ENCODE results near the gene SLC9A1.
"Not testable (repeated sequence)": the region's sequence is repeated elsewhere in the genome, so short reads cannot be mapped to it uniquely, and the experiment has no call there.

The SLC9A1 gene

DNA sequence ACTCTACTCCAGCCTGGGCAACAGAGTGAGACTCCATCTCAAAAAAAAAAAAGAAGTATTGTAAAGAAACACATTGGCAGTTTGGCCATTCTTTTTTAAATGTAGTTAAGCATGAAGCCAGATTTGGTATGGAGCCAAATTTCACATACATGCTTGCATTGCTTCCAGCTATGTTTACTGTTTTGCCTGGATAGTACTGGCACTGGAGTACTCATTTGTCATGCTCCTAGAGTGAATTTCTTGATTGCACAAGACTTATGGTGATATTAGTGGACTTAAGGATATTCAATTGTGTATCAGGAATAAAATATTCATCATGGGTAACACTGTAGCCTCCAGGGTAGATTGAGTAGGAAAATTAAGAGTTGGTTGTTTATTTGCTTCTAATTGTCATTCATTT lies 24.5 kb upstream of the SLC9A1 start:
- H3K27ac ChIP-seq (ENCODE audit: low read length) = no peak overlapping the region
- no peaks in the 10 kb centered on the region for H3K4me1 ChIP-seq (ENCODE audit: insufficient read depth, low read length)
- no peak overlapping the region for H3K9ac ChIP-seq (ENCODE audit: low read depth, low read length)
- no peaks in the 10 kb centered on the region for H3K36me3 ChIP-seq (ENCODE audit: insufficient read depth, low read length)
- no peak for DNase-seq
- no peaks in the 10 kb centered on the region for H3K27me3 ChIP-seq (ENCODE audit: insufficient read depth, low read length, poor library complexity)
- no peak overlapping the region for H3K4me2 ChIP-seq (ENCODE audit: insufficient read depth, low read length)
- H3K4me3 ChIP-seq (ENCODE audit: low read depth in 1 of 2, low read length in 2 of 2) = no peak overlapping the region
- H3K79me2 ChIP-seq (ENCODE audit: insufficient read depth, low read length) = no peaks in the 10 kb centered on the region
- no peaks in the 10 kb centered on the region for H4K20me1 ChIP-seq (ENCODE audit: insufficient read depth, low read length)
- TF ChIP-seq EZH2 (IDR thresholded peaks at IDR 0.05; ENCODE audit: borderline replicate concordance, low read depth, low read length, severe bottlenecking) = no peak
- TF ChIP-seq, protein P1, sequence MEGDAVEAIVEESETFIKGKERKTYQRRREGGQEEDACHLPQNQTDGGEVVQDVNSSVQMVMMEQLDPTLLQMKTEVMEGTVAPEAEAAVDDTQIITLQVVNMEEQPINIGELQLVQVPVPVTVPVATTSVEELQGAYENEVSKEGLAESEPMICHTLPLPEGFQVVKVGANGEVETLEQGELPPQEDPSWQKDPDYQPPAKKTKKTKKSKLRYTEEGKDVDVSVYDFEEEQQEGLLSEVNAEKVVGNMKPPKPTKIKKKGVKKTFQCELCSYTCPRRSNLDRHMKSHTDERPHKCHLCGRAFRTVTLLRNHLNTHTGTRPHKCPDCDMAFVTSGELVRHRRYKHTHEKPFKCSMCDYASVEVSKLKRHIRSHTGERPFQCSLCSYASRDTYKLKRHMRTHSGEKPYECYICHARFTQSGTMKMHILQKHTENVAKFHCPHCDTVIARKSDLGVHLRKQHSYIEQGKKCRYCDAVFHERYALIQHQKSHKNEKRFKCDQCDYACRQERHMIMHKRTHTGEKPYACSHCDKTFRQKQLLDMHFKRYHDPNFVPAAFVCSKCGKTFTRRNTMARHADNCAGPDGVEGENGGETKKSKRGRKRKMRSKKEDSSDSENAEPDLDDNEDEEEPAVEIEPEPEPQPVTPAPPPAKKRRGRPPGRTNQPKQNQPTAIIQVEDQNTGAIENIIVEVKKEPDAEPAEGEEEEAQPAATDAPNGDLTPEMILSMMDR (IDR thresholded peaks at IDR 0.05; ENCODE audit: borderline replicate concordance, extremely low read depth, low read length, poor library complexity, severe bottlenecking) = no peak
- ATAC-seq (ENCODE audit: insufficient read depth, low read depth) = no peak
- H2AFZ ChIP-seq (ENCODE audit: low read depth, low read length) = no peak overlapping the region
- peaks cover 18% of the 10 kb centered on the region for H3K9me3 ChIP-seq (ENCODE audit: insufficient read depth, low read length, severe bottlenecking)

DNA sequence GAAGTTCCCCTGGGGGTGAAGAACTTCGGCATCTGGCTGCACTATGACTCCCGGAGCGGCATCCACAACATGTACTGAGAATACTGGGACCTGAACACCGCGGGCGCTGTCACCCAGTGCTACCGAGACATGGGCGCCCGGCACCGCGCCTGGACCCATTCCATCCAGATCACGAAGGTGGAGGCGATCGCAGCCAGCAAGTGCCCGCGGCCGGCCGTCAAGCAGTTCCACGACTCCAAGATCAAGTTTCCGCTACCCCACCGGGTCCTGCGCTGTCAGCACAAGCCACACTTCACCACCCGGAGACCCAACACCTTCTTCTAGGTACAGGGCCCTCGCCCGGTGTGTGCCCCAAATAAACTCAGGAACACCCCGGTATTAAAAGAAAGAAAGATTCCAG lies 22.0 kb upstream of the SLC9A1 start:
- no peak for TF ChIP-seq EZH2 (IDR thresholded peaks at IDR 0.05; ENCODE audit: borderline replicate concordance, low read depth, low read length, severe bottlenecking)
- TF ChIP-seq, protein P1 (IDR thresholded peaks at IDR 0.05; ENCODE audit: borderline replicate concordance, extremely low read depth, low read length, poor library complexity, severe bottlenecking) = no peak
- Histone ChIP-seq H3K9me3 (ENCODE audit: insufficient read depth, low read length, severe bottlenecking) (peaks cover 12% of the 10 kb centered on the region), H3K79me2 (ENCODE audit: insufficient read depth, low read length) (no peaks in the 10 kb centered on the region), H2AFZ (ENCODE audit: low read depth, low read length) (no peak overlapping the region), H3K4me2 (ENCODE audit: insufficient read depth, low read length) (no peak overlapping the region), H3K27me3 (ENCODE audit: insufficient read depth, low read length, poor library complexity) (no peaks in the 10 kb centered on the region), H4K20me1 (ENCODE audit: insufficient read depth, low read length) (no peaks in the 10 kb centered on the region), H3K36me3 (ENCODE audit: insufficient read depth, low read length) (no peaks in the 10 kb centered on the region), H3K27ac (ENCODE audit: low read length) (no peak overlapping the region), H3K9ac (ENCODE audit: low read depth, low read length) (no peak overlapping the region), H3K4me3 (ENCODE audit: low read depth in 1 of 2, low read length in 2 of 2) (no peak overlapping the region), H3K4me1 (ENCODE audit: insufficient read depth, low read length) (no peaks in the 10 kb centered on the region)
- DNase-seq (no peak), ATAC-seq (ENCODE audit: insufficient read depth, low read depth) (no peak)

DNA sequence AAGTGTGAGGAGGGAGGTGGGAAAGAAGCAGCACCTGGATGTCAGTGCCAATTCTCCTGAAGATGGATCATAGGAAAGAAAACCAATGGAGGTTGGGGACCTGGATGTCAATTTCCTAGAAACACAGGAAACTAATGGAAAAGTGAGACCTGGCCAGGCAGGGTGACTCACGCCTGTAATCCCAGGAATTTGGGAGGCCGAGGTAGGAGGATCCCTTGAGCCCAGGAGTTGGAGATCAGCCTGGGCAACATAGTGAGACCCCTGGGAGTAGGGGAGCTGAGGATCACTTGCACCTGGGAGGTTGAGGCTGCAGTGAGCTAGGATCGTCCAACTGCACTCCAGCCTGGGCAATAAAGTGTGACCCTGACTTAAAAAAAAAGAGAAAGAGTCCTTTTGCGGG lies 21.4 kb upstream of the SLC9A1 start:
- Histone ChIP-seq H3K4me1 (ENCODE audit: insufficient read depth, low read length) (no peaks in the 10 kb centered on the region), H3K27ac (ENCODE audit: low read length) (no peak overlapping the region), H3K9ac (ENCODE audit: low read depth, low read length) (no peak overlapping the region), H3K79me2 (ENCODE audit: insufficient read depth, low read length) (no peaks in the 10 kb centered on the region), H4K20me1 (ENCODE audit: insufficient read depth, low read length) (no peaks in the 10 kb centered on the region), H3K36me3 (ENCODE audit: insufficient read depth, low read length) (no peaks in the 10 kb centered on the region), H3K27me3 (ENCODE audit: insufficient read depth, low read length, poor library complexity) (no peaks in the 10 kb centered on the region), H3K4me2 (ENCODE audit: insufficient read depth, low read length) (no peak overlapping the region), H3K4me3 (ENCODE audit: low read depth in 1 of 2, low read length in 2 of 2) (no peak overlapping the region), H3K9me3 (ENCODE audit: insufficient read depth, low read length, severe bottlenecking) (peaks cover 10% of the 10 kb centered on the region), H2AFZ (ENCODE audit: low read depth, low read length) (no peak overlapping the region)
- DNase-seq (no peak), ATAC-seq (ENCODE audit: insufficient read depth, low read depth) (no peak)
- no peak for TF ChIP-seq EZH2 (IDR thresholded peaks at IDR 0.05; ENCODE audit: borderline replicate concordance, low read depth, low read length, severe bottlenecking)
- TF ChIP-seq, protein P1 (IDR thresholded peaks at IDR 0.05; ENCODE audit: borderline replicate concordance, extremely low read depth, low read length, poor library complexity, severe bottlenecking) = no peak

DNA sequence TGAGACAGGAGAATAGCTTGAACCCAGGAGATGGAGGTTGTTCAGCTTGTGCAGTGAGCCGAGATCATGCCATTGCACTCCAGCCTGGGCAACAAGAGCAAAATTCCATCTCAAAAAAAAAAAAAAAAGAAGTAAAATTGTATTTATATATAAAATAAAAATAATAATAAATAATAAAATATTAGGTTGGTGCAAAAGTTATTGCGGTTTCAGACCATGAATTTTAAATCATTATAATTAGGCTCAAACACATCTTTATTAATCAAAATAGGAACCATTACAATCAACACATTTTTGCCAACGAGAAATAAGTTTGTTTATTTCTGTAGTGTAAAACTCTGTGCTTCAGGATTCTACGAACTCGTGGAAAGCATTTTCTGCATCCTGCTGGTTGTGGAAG lies 18.1 kb upstream of the SLC9A1 start:
- H3K27me3 ChIP-seq (ENCODE audit: insufficient read depth, low read length, poor library complexity); H3K36me3 ChIP-seq (ENCODE audit: insufficient read depth, low read length); H3K4me1 ChIP-seq (ENCODE audit: insufficient read depth, low read length); H2AFZ ChIP-seq (ENCODE audit: low read depth, low read length); H3K9me3 ChIP-seq (ENCODE audit: insufficient read depth, low read length, severe bottlenecking); ATAC-seq (ENCODE audit: insufficient read depth, low read depth); H3K27ac ChIP-seq (ENCODE audit: low read length); H3K79me2 ChIP-seq (ENCODE audit: insufficient read depth, low read length); H3K4me2 ChIP-seq (ENCODE audit: insufficient read depth, low read length); DNase-seq; H3K4me3 ChIP-seq (ENCODE audit: low read depth in 1 of 2, low read length in 2 of 2); H4K20me1 ChIP-seq (ENCODE audit: insufficient read depth, low read length); H3K9ac ChIP-seq (ENCODE audit: low read depth, low read length): not testable (repeated sequence)

Measured in DND-41 (cell line).